Suprapubic skin (tissue), 3 donors: Measurements from ENCODE around the gene DYTN.

ENCODE experiments used
- POLR2AphosphoS5 ChIP-seq, 3 donors: sonication (generic); formaldehyde crosslinking; IDR thresholded peaks; one replicate each; pipeline ENCODE4 v1.6.1; 2017; ENCODE audit warnings: antibody characterized with exemption in 3 of 3
- TF ChIP-seq, protein P1 (sequence below), 2 donors: fragments of 200-600 bp in 1 of 2; fragments of 450-650 bp in 1 of 2; sonication (generic) in 1 of 2; IDR thresholded peaks; one replicate each; pipeline ENCODE4 v1.5.1; 2016 to 2019; ENCODE audit warnings: antibody characterized with exemption in 2 of 2, mild to moderate bottlenecking in 1 of 2, moderate library complexity in 1 of 2

DNA sequence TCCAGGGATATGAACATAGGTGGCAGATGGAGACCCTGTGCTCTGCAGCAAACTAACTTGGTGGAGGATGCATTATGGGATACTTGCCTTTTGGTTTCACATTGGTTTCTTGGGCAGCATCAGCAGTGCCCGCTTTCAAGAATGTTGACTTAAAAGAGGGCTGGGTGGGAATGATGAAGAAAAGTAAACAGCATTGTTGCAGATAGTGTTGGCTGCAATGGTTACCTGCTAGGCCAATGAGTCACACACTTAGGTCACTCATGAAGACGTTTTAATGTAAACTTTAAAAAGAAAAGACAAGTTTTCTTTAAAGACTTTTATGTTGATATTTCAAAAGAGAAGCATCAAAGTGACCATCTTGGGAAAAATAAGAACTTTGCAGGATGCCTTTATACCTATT lies 102.0 kb downstream of the DYTN start:
- TF ChIP-seq, protein P1, sequence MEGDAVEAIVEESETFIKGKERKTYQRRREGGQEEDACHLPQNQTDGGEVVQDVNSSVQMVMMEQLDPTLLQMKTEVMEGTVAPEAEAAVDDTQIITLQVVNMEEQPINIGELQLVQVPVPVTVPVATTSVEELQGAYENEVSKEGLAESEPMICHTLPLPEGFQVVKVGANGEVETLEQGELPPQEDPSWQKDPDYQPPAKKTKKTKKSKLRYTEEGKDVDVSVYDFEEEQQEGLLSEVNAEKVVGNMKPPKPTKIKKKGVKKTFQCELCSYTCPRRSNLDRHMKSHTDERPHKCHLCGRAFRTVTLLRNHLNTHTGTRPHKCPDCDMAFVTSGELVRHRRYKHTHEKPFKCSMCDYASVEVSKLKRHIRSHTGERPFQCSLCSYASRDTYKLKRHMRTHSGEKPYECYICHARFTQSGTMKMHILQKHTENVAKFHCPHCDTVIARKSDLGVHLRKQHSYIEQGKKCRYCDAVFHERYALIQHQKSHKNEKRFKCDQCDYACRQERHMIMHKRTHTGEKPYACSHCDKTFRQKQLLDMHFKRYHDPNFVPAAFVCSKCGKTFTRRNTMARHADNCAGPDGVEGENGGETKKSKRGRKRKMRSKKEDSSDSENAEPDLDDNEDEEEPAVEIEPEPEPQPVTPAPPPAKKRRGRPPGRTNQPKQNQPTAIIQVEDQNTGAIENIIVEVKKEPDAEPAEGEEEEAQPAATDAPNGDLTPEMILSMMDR (IDR thresholded peaks at IDR 0.05) = no peak
- no peak for TF ChIP-seq POLR2AphosphoS5 (IDR thresholded peaks at IDR 0.05)
